NCI-H524 (cell line): ENCODE data around the gene CENPU.
"Not testable (repeated sequence)": the region's sequence is repeated elsewhere in the genome, so short reads cannot be mapped to it uniquely, and the experiment has no call there.

ENCODE experiments used
- DNase-seq, 2 experiments: peaks; one replicate each; lab custom pipeline; 2025; lab: John Stamatoyannopoulos, UW

The CENPU gene, protein sequence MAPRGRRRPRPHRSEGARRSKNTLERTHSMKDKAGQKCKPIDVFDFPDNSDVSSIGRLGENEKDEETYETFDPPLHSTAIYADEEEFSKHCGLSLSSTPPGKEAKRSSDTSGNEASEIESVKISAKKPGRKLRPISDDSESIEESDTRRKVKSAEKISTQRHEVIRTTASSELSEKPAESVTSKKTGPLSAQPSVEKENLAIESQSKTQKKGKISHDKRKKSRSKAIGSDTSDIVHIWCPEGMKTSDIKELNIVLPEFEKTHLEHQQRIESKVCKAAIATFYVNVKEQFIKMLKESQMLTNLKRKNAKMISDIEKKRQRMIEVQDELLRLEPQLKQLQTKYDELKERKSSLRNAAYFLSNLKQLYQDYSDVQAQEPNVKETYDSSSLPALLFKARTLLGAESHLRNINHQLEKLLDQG

DNA sequence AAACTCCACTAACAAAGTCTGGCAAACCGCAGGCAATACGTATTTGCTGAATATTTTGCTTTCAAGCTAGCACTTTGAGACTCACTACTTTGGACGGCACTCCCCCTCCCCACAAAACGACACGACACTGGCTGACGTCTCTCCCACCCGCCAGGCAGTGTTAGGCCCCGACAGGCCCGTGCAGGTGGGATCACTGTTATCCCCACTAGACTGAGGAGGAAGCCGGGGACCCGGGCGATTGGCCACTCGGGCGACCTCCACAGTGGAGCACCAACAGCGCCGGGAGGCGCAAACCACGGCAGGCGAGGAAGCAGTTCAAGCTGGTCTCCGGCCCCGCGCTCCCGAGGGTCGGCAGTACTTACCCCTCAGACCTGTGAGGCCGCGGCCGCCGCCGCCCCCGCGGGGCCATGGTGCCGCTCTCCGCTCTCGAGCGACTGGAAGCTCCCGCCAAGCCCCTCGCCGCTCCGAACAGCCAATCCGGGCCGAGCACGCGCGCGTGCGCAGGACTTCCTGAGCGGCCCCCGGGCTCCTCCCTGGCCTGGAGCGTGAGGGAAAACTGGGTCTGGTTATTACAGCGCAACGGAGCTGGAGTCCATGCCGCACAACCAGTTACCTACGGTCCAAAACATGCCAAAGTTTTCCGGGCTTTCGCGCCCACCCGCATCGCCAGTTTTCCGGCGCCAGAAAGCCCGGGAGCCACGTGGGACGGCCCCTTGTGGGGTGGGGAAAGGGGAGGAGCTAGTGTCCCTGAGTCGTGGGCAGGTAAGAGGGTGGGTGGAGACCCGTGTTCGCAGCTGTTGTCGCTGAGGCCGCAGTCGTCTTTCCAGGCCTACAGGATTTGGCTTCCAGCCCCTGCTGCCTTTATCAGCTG is at the start of gene CENPU:
Gene CENPU (minus strand): TSS at position 443 of the 871 bp plus-strand sequence. CDS start 34 bp downstream, at position 409.
- peak; percentile 93 to 96 for DNase-seq

DNA sequence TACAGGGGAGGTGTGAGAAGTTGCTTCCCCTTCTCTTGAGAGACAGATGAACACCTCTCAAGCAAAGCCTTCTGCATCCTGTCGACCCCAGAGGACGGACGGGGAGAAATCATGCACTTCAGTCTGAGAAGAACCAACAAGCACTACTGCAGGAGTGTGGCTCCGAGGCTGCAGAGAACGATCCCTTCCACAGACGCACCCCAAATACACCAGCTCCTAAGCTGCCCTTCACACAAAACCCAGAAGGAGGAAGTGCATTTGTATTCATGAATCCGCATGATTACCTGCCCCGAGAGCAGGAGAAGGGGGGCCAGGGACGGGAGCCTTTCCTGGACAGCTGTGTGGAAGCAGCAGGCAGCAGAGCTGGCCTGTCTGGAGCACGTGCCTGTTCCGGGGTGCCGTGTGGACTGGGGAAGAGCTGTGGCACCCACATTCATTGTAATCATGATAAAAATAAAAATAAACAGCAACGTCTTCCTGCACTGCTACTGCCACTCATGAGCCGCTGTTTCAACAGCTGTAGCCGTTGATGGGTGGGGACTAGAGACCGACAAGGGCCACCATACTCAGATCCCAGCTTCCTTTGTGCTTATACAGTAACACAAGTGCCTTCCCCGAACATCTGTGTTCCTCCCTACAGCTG is 49.0 kb upstream of the CENPU start:
- DNase-seq = no peak

DNA sequence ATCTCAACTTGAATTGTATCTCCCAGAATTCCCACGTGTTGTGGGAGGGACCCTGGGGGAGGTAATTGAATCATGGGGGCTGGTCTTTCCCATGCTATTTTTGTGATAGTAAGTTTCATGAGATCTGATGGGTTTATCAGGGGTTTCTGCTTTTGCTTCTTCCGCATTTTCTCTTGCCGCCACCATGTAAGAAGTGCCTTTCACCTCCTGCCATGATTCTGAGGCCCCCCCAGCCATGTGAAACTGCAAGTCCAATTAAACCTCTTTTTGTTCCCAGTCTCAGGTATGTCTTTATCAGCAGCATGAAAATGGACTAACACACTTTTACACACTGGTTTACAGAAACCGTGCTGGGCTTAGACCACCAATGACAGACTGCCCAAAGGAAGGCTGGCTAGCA is 45.3 kb upstream of the CENPU start:
- not testable (repeated sequence) for DNase-seq

DNA sequence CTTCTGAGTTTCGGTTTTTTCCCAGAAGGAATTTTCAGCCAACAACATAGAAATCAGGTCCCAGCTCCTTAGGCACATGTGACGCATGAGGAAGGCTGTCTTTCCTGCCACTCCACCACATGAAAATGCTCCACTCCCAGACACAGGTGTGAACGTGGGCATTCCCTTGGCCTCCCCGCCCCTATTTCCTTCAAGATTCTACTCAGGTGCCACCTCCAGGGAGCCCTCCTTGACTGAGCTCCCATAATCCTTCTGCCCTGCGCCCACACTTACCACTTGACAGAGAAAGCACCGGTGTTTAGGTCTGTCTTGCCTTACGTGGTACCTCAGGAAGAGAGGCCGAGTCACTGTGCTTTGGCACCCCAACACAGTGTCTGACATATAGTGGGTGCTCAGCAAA is 44.4 kb upstream of the CENPU start:
- no peak for DNase-seq

DNA sequence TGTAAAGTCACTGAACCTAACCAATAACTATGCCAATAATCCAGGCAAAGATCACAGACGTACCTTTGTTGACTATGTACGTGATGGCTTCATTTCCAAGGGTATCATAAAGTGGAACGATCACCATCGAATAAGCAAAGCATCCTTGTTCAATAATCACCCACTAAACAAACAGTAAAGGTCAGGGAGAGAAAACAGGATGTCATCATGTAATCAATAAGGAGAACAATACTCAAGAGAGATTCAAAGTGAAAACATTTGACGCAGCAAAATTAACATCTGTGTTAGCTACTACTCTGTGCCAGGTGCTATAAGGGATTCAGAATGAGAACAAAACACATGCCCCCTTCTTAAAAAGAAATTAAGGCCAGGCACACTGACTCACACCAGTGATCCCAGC is 42.9 kb upstream of the CENPU start:
- no peak for DNase-seq

DNA sequence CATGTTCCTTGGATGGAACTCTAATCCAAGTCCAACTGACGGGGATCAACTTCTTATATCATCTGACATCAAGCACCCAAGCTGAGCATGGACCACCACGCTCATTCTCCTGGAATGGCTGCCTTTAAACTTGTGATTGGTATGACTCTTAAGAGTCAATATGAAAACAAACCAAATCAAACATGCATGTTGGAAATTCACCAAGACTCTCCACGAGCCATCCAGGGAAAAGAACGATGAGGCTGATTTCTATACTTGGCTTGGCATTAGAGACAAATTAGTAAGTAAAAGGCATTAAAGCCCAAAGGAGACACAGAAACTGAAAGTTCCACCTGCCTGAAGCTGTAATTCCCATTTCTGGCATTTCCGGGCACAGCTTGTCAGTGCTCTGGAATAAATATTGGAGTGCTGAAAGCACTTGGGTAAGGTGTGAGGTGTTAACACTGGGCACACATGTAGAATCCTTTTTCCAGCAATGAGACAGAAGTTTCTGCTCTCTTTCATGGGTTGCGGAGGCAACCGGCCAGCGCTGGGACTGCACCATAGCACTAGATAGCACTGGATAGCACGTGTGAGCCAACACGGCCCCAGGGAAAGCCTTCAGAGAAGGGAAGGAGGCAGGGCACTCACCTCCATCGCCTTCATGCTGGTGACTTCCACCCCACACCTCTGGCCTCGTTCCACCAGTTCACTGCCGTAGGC is 42.1 kb upstream of the CENPU start:
- DNase-seq = no peak

DNA sequence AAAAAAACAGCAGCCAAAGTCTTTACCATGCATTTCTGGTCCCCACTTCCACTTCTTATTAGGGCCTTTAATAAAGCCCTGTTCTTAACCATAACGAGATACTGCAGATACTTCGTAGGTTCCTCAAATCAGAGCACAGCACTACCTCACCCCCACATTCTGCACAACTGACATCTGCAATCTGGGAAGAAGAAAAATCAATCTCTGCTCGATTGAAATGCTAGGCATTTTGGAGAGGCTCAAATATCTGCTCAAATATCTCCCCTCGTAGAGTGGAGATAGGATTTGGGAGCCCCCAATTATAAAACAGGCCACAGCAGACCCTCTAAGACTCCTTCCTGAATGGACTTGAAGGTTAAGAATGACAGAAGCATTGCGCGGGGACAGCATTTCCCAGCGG is 40.3 kb upstream of the CENPU start:
- DNase-seq = no peak

DNA sequence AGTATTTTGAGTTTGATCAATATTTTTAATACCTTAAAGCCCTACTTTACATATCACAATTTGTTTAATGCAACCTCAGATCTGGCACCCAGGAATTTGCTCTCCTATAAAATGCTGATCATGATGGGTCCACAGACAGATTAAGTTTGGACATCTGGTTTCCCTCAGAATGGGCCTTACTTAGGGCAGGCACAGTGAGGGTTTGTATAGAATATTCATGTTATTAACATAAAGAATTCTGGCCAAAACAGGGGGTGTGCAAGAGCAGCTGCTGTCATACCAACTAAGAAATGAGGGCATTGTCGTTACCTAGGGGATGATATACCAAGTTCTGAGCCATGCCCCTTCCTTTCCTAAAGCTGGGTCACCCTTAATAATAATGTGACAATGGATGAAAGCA is 37.5 kb upstream of the CENPU start:
- peak in 1 of 2 experiments; percentile 21 for DNase-seq

DNA sequence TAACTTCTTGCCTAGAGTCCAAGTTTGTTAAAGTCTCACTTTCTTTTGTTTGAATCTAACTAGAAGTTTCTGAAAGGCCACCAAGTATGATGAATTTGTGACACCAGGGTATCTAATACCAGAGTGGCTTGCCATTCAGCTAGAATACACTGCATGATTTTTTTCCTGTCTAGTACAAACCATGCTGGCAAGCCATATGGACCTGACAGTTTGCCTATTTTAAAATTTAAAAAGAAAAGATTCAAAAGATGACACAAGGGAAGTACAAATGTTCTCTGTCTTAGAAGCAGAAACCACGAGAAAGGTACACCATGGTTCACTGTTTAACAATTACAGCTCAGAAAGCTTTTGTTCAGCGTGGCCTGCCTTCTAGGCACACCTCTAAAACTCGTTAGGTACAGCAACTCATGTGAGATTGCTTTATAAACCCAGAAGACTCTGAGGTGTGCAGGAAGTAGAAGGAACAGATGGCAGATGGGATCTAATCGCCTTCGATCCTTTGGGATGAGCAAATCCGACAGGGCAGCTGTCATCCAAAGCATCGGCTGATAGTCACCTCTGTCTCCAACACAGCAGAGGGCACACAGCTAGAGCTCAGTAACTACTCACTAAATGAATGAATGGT is 35.4 kb upstream of the CENPU start:
- DNase-seq = peak; percentile 79 to 87

DNA sequence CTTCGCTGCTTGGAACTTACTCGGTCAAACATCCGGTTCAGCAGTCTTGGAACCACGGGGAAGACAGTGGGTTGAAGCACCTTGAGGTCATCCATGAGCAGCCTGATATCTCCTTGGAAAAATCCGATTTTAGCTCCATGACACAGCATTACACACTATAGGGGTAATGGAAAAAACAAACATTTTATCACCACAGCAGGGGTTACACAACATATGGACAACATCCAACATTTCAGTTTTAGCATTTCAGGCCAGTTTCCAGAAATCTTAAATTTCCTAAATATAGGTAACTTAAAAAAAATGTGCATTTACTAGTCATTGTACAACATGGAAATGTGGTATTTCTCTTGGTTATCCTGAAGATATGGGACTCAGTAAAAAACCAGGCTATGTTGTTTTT is 34.4 kb upstream of the CENPU start:
- DNase-seq = no peak

DNA sequence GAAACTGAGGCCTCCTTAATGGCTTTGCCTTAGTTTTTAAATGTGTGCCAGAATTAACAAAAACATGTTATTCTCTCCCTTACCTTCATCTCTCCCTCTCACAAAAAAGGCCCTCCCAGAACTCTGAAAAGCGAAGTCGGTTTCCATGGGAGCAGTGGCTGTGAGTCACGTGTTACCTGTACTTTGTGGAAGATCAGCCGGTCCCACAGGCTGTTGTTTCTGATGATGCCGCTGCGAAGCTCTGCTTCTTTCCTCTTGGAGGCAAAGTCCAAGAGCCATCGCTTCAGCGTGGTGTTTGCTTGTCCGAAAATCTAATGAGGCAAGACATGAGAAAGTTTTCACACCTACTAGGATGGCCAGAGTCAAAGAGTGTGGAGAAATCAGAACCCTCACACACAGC is 32.5 kb upstream of the CENPU start:
- no peak for DNase-seq

DNA sequence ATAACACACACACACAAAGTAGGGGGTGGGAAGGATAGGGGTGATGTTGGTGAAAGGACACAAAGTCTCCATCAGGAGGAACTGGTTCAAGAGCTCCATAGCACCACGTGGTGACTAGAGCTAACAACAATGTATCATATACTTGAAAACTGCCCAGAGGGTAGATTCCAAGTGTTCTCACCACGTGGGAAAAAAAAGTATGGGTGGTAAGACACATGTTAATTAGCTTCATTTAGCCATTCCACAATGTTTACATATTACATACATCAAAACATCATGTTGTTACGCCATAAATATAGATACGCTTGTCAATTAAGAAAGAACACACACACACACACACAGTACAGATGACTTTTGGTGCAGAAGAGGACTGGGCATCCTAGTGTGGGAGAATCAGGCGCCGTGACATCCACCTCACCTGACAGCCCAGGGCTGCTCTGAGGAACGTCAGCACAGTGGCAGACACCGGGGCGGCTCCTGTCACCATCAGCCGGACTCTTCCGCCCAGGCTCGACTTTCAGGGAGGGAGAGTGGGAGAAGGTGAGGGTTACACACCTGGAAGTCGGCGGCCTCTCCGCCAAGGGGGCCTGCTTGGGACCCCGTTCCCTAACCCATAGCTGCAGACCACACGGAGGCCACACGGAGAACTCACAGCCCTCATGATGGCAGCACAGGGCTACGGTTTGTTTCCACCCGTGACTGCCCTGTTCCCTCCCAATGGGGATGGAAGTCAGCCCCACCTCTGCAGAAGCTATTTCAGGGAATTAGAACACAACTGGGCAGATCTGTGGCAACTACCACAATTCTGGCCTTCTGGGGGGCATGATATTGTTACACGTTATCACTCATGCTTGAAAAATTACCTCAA is 31.8 kb upstream of the CENPU start:
- DNase-seq = no peak

DNA sequence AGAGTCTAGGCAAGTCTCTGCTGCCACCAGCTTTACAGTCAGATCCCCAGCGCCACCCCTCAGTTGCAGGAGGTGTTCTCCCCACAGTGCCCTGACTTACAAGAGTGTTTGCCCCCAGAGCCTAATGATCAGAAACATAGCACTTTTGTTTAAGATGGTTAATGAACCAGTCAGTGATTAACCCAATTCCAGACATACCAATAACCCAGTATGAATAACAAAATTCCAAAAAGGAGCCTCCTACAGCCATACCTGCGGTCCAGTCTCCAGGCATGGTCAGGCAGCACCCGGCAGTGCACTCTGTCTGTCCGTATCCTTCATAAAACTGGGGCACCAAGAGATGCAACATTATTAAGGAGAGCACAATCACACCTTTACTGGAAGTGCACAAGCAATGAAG is 30.7 kb upstream of the CENPU start:
- no peak for DNase-seq

DNA sequence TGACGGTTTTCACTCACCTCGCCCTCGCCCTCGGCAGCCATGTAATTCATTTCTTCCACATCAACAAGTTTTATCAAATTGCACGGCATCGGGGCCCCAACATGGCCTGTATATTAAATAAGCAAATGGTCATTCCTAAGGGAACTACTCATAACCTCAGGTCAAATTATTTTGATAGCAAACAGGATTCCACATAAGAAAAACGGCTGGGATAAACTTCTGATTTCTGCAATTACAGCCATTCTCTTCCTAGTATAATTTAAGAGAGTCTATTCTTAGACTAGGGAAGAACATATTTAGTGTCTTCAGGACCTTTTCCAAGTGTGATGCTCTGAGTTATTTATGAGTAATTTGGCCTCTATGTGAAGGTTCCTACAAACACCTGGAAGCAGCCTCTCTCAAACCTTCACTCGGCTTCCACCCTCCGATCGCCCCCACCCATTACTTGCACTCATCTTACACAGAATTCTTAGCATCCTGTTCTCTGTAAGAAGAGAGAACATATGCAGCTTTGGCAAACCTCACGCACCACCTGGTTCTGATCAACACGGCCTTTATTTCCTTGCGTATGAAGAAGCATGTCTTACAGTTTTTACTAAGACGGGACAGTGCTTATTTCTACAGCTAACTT is 29.4 kb upstream of the CENPU start:
- no peak for DNase-seq

DNA sequence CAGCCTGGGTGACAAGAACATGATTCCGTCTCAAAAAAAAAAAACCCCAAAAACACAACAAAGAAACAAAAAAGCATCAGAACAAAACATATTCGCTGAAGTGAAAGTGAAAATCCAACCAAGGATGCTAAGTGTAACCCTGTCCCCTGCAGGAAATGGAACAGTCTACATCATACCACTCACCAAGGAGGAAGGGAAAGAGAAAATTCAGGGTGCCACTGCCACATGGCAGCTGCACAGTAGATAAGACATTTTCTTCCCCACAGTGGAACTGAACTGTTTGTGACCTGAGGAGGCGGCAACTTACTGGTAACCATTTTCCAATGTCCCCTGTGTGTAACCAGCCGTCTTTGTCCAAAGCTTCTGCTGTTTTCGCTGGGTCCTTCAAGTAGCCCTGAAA is 28.2 kb upstream of the CENPU start:
- DNase-seq = no peak

DNA sequence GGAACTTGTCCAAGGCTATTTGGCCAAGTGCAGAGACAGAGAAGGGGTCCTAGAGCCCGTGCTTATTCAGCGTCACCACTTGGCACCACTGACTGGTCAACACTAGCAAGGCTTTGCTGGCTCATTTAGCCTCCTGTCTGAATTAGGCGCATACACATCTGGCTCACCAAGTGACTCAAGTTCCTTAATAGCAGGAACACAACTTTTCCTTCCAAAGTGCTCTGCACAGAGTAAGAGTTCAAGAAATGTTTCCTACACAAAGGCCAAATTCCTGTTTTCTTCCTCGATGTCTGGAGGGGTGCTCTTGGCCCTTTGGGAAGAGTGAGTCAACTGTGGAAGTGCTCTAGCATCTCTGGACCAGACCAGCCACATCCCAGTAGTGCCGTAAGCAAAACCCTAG is 26.8 kb upstream of the CENPU start:
- no peak for DNase-seq

DNA sequence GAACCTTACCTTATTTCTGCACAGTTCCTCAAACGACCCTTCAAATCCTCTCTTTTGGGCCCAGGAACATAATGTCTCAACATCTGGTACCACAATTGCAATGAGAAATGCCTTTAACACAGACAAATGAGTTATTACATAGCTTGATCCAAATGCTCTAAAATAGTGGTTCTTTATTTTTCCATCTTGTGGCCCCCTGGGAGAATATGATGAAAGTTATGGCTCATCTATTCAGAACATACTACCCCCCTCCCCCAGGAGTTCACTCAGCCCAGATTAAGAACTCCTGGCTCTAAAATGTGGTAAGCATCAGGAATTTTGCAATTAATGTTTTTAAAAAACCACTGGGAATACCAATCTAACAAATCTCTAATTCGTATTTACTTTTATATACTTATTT is 23.9 kb upstream of the CENPU start:
- no peak for DNase-seq

DNA sequence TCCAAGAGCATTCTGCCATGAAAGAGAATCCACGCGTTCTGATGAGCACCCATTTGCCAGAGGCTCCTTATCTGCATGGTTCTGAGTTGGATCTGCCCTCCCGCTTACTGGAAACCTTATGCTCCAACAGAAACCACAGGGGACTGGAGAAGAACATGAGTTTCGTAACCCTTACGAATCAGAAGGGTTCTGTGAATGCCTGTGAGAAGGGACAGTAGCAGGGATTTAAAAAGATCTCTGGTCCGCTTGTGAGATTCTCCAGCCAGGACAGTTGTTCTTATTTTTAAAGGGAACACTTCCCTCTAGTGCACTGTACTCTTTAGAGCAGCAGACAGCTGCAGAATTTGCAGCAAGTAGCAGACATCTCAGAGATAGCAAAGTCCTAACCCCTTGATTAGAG is 22.5 kb upstream of the CENPU start:
- DNase-seq = no peak

DNA sequence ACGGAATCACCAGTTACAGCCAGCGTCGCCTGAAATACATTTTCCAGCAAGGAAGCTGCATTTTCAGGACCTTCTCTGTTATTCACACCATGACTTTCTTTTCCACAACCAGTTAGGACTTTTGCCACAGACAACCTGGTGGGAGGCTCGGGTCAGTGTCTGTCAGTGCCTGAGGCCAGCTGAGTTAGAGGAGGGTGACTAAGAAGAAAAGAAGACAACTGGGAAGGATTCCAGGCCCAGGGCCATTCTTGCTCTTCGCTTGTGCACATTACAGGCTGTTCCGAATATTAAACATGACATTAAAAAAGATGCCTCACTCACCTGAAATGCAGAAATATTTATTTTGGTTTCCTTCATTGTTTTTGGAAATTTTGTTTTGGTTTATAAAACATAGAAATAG is 21.4 kb upstream of the CENPU start:
- DNase-seq = no peak
